ENCODE results near the gene DOCK9.

GRCh38 chr13:99027260-99027659, 49.4 kb upstream of the DOCK9 start:
- no peak for TF ChIP-seq CTCF (IDR thresholded peaks at IDR 0.05; ENCODE audit: low read length)
- no peak for TF ChIP-seq EZH2 (optimal IDR thresholded peaks at IDR 0.05; ENCODE audit: low read depth, low read length)
- TF ChIP-seq EZH2phosphoT487 (IDR thresholded peaks at IDR 0.05; ENCODE audit: low read length) = no peak
